Uterus (tissue), 2 donors: ENCODE measurements around the gene CENPO.

Experiments
- CTCF ChIP-seq, 4 experiments: fragments of 200-600 bp in 2 of 4; fragments of 450-650 bp in 2 of 4; sonication (generic) in 2 of 4; IDR thresholded peaks; one replicate each; pipeline ENCODE4 v1.5.1; 2016 to 2019; ENCODE audit warnings: antibody characterized with exemption in 4 of 4, mild to moderate bottlenecking in 2 of 4, moderate library complexity in 1 of 4
- POLR2A ChIP-seq, 2 donors: fragments of 450-650 bp; IDR thresholded peaks; one replicate each; pipeline ENCODE4 v1.6.1; 2016; ENCODE audit warnings: antibody characterized with exemption in 2 of 2, mild to moderate bottlenecking in 1 of 2, moderate library complexity in 1 of 2

- no peak for TF ChIP-seq CTCF (IDR thresholded peaks at IDR 0.05)
- no peak for TF ChIP-seq POLR2A (IDR thresholded peaks at IDR 0.05)
These were observed 4.4 kb downstream of the CENPO start for GRCh38 chr2:24797644-24798043.
